Mesothelial cell of epicardium (in vitro differentiated cells): ENCODE measurements around the gene STEAP2. TPM values are rescaled to one million over a fixed set of nuclear protein-coding genes. Genes with fewer than 3 reads are reported as not detected.
A peak's percentile ranks its signal among the peaks of the same experiment; 100 is the strongest.

ENCODE experiments used
- DNase-seq, 2 experiments: peaks; one replicate each; pipeline ENCODE4 v3.0.0; 2021; ENCODE audit warnings: low spot score in 2 of 2; ENCODE audit not compliant: unreplicated experiment in 2 of 2
- H3K27ac Mint-ChIP-seq: 2 replicates; pipeline ENCODE4 v1.8.0; 2021; ENCODE audit warnings: mixed read lengths
- H3K27me3 Mint-ChIP-seq: 2 replicates; pipeline ENCODE4 v1.8.0; 2021; ENCODE audit warnings: low read depth, mixed read lengths
- H3K36me3 Mint-ChIP-seq: 2 replicates; pipeline ENCODE4 v1.8.0; 2021; ENCODE audit warnings: mixed read lengths
- H3K4me1 Mint-ChIP-seq: 2 replicates; pipeline ENCODE4 v1.8.0; 2021; ENCODE audit warnings: mixed read lengths
- H3K4me3 Mint-ChIP-seq: 2 replicates; pipeline ENCODE4 v1.8.0; 2021; ENCODE audit warnings: mild to moderate bottlenecking, moderate library complexity, mixed read lengths
- H3K9me3 Mint-ChIP-seq: 2 replicates; pipeline ENCODE4 v1.8.0; 2021; ENCODE audit warnings: mixed read lengths
- CTCF ChIP-seq: fragments of 200-600 bp; sonication (generic); IDR thresholded peaks from one replicate; pipeline ENCODE4 v1.5.0; 2021; ENCODE audit warnings: antibody characterized with exemption; ENCODE audit not compliant: unreplicated experiment
- total RNA-seq: library from RNA; stranded (reverse); gene quantifications from 3 replicates; pipeline ENCODE4 v1.2.1, GENCODE V29; 2021

STEAP2 gene
- total RNA-seq, 1 donor from 2014 or later: 2.9 TPM

DNA sequence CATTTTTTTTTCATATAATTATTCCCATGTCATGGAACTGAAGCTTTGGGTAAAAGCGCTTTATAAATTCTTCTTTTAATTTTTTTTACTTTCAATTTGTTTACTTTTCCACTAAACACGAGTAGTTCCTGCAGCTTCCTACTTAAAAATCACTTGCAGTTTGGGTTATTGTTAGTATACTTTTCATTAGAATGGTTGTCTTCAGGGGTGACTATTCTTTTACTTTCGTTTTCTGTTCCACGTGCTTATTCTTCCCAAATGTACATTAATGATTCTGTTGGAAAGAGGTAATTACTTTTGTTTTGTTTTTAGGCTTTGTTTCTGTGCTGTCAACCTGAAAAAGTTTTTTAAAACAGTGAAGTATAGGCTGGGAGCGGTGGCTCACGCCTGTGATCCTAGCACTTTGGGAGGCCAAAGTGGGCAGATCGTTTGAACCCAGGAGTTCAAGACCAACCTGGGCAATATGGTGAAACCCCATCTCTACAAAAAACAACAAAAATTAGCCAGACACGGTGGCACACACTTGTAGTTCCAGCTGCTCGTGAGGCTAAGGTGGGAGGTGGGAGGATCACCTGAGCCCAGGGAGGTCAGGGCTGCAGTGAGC is 28.2 kb downstream of the STEAP2 start:
- Mint-ChIP-seq H3K27ac (no peak overlapping the region), H3K4me3 (no peak overlapping the region), H3K4me1 (peaks cover 3% of the 10 kb centered on the region), H3K27me3 (peaks cover 19% of the 10 kb centered on the region), H3K9me3 (no peaks in the 10 kb centered on the region), H3K36me3 (no peaks in the 10 kb centered on the region)
- TF ChIP-seq CTCF: no peak
- DNase-seq: no peak

- no peak for DNase-seq
- Mint-ChIP-seq H3K4me3 (no peak overlapping the region), H3K4me1 (peaks cover 15% of the 10 kb centered on the region), H3K36me3 (no peaks in the 10 kb centered on the region), H3K27me3 (peaks cover 44% of the 10 kb centered on the region), H3K9me3 (no peaks in the 10 kb centered on the region), H3K27ac (no peak overlapping the region)
- no peak for TF ChIP-seq CTCF
Measured at GRCh38 chr7:90242369-90243168, 31.0 kb downstream of the STEAP2 start.

GRCh38 chr7:90243556-90243955 is 32.0 kb downstream of the STEAP2 start:
- Mint-ChIP-seq H3K27me3 (peaks cover 44% of the 10 kb centered on the region), H3K36me3 (no peaks in the 10 kb centered on the region), H3K27ac (no peak overlapping the region), H3K4me3 (peak overlapping the region; percentile 48), H3K9me3 (no peaks in the 10 kb centered on the region), H3K4me1 (peaks cover 15% of the 10 kb centered on the region)
- TF ChIP-seq CTCF: no peak
- no peak for DNase-seq

DNA sequence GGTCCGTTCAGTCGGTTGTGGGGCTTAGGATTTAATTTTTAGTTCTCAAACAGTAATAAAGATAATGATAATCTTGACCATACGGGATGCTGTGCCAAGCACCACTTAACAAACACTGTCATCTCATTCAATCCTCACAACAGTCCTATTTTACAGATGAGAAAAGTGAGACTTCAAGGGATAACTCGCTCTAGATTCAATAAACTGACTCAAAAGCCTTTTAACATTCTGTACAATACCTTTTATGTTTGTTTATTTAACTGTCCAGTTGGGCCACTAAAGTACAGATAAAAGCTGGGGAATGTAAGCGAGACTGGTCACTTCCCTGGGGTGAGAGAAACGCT is 33.0 kb downstream of the STEAP2 start:
- DNase-seq: no peak
- Mint-ChIP-seq H3K4me1 (peaks cover 15% of the 10 kb centered on the region), H3K36me3 (no peaks in the 10 kb centered on the region), H3K4me3 (peak overlapping the region; percentile 88), H3K27ac (peak overlapping the region; percentile 74), H3K27me3 (peaks cover 49% of the 10 kb centered on the region), H3K9me3 (no peaks in the 10 kb centered on the region)
- no peak for TF ChIP-seq CTCF

DNA sequence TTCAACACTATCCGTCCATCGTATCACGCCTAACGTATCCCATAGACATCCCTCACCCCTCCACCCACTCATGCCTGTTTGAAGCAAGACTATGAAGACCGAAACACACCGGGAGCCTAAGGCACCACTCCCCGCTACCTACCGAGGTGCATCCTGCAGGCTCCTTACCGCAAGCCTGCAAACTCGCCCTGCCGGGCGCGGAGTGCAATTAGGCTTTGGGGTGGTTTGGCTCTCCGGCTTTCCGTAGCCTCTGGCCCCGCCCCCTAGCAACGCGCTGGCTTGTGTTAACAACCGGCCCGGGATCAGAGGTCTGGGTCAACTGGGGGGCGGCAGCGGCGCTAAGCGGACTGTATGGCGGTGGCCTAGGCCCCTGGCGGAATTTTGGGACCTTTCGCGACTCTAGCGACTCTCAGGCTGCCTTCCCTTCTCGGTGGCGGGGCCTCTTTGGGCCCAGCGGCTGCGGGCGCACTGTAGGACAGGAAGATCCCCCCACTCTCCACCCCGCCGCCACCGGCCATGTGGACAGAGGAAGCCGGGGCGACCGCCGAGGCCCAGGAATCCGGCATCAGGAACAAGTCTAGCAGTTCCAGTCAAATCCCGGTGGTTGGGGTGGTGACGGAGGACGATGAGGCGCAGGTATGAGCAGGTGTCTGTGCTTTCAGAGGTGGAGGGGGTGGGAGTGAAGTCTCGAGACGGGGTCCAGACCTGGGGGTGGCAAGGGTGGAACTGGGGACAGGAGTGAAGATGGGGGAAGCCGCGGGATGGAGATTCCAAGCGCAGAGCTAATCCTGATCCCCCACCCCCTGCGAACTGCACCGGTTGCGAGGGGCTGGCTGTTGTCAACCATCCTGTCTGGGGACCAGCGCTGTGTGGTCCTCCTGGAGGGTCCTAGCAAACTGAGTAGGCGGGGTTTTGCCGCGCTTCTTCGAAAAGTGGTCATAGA is 33.6 kb downstream of the STEAP2 start, which contains the start of gene CFAP69:
Gene CFAP69, plus strand, starts transcription at position 266 of the 943 bp plus-strand sequence. Its CDS starts 251 bp downstream, at position 517.
- H3K9me3 Mint-ChIP-seq: no peaks in the 10 kb centered on the region
- DNase-seq: peak; percentile 69 to 89
- H3K4me1 Mint-ChIP-seq: peaks cover 15% of the 10 kb centered on the region
- peak within 1 kb of the TSS; percentile 74 for H3K27ac Mint-ChIP-seq
- TF ChIP-seq CTCF: no peak
- no peaks in the 10 kb centered on the region for H3K36me3 Mint-ChIP-seq
- H3K4me3 Mint-ChIP-seq: peak within 1 kb of the TSS; percentile 88
- H3K27me3 Mint-ChIP-seq: peaks cover 54% of the 10 kb centered on the region
